Left cardiac atrium (tissue), 4 donors: Measurements from ENCODE around the gene AHNAK2. TPM values are rescaled to one million over a fixed set of nuclear protein-coding genes. Genes with fewer than 3 reads are reported as not detected.
A peak's percentile ranks its signal among the peaks of the same experiment; 100 is the strongest.

Experiments
- ATAC-seq, 2 donors: fragments of 200-7000 bp; cut with Tn5 transposase; one replicate each; pipeline ENCODE4 v1.9.1; 2020; ENCODE audit warnings: mild to moderate bottlenecking in 2 of 2, moderate library complexity in 2 of 2
- DNase-seq: peaks from one replicate; pipeline ENCODE4 v3.0.0-alpha.2; 2020
- intact Hi-C, 2 donors: fragments of 100-400 bp; cut with DNase I; formaldehyde crosslinking; loops; one replicate each; pipeline versions ENCODE4 v1.14.1 to v1.15.1; 2022 to 2023
- total RNA-seq, 2 donors: library from RNA; stranded (reverse); fragmentation: NEBNext Ultra II Directional; extraction: Animal tissue kit (Norgen Biotek cat#: 25700); gene quantifications; one replicate each; pipeline ENCODE4 v1.2.1, GENCODE V29; 2021
- donor health status: DM: no; HTN: yes; CAD: no.
- donor health status: DM: no; HTN: yes; CAD: no; lungs with severe emphysema.
- donor health status: DM: yes; HTN: yes; CAD: no.
- donor health status: Dilated cardiomyopathy.

AHNAK2 gene
- total RNA-seq, 2 donors from 2014 or later = 7.1 to 9.7 TPM

DNA sequence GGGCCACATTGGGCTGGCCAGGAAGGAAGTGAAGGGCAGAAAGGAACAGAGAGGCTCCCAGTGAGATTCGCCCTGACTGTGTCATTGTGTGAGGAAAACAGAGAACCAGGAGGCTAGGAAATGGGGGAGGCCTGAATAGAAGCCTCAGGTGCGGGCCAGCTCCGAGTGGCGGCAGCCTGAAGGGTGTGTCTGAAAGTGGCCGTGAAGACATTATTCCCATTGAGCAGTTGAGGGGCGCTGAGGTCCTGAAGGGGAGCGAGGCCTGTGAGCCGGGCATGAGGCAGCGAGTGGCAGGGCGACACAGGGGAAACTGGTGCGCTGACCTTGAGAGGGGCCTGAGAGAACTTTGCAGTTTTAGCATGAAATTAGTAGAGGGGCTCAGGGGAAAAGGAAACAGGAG, 14.3 kb upstream of the AHNAK2 start:
- no peak for ATAC-seq
- no peak for DNase-seq
- intact Hi-C loops = no loop called here

DNA sequence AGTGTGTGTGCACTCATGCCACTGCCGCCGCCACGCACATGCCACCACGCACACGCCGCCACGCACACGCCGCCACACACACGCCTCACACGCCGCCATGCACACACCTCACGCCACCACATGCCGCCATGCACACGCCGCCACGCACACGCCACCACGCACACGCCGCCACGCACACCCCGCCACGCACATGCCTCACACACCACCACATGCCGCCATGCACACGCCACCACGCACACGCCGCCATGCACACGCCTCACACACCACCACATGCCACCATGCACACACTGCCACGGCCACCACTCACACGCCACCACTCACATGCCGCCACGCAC, 13.7 kb upstream of the AHNAK2 start:
- intact Hi-C loops = no loop called here
- DNase-seq (no peak), ATAC-seq (no peak)

DNA sequence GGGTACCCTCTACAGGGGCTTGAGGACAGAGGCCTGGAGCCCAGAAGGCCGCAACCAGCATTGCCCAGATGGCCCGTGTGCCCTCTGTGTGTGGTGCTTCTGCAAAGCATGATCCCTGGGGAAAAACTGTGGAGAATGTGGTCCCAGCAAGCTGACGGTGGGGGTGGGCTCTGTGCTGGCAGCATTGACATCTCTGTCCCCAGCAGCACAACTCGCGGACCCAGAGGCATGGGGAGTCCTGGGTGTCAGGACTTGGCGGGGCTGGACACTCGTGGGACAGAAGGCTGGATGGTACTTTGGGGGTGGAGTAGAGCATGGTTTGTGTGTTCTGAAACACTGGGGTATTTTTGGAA, 11.8 kb upstream of the AHNAK2 start:
- ATAC-seq (no peak), DNase-seq (no peak)

DNA sequence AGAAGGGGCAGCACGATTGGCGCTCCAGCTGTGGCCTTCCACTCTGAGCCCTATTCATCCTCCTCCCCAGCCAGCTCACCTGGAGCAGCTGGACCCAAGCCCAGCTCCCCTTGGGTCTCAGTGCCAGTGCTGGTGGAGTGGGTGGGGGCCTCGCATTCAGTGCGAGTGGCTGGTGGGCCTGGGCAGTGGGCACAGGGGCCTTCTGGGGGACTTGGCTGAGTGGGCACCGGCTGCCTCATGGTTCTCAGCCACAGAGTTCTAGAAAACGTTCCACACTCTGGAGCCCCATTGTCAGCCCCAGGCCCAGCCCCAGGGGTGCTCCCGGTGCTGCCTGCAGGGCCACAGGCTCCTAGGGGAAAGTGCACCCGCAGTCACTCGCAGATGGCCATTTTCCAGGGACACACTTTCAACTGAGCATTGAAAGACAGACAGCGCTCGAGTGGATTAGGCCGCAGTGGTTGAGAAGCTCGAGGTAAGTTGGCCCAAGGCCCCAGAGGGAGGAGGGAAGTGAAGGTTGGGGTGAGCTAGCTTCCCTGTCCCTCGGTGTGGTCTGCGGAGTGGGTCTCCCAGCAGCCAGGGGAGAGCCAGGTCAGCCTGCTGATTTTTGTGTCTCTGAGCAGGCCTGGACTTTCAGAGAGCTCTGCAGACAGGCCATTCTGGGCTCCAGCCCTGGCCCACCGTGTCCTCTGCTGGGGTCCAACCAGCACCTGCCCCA, 11.2 kb upstream of the AHNAK2 start:
- ATAC-seq (no peak), DNase-seq (no peak)
- intact Hi-C loops = no loop called here

More for the DNA sequence above, 11.8 kb upstream of the AHNAK2 start:
- intact Hi-C loops = no loop called here

DNA sequence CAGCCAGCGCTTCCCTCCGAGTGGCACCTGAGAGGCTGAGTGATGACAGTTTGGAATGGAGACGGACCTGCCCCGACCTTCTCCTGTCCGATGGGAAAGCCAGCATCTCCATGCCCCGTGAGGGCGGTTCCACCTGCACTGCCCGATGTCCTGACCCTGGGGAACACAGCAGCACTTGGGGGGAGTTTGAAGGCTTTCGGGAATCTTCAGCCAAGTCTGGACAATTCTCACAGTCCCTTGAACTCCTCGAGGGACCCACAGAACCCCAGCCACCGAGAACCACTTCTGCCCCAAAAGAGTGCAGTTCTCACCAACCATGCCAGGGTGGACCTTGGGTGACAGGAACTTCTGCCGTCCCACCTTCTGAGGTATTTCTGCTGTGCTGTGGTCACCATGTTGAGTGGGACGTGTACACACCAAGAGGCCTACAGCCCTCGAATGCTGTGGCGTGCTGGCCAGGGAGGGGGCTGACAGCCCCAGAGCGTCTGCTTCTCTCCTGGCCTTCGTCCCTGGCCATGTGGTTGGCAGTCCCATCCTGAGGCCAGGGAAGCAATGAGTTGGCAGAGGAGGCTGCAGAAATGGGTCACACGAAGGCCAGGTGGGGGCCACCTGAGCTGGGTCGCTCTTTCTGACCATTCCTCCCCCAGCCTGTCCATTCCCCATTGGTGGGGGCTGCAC, 8.5 kb upstream of the AHNAK2 start:
- intact Hi-C loops = no loop called here
- DNase-seq = no peak
- no peak for ATAC-seq

DNA sequence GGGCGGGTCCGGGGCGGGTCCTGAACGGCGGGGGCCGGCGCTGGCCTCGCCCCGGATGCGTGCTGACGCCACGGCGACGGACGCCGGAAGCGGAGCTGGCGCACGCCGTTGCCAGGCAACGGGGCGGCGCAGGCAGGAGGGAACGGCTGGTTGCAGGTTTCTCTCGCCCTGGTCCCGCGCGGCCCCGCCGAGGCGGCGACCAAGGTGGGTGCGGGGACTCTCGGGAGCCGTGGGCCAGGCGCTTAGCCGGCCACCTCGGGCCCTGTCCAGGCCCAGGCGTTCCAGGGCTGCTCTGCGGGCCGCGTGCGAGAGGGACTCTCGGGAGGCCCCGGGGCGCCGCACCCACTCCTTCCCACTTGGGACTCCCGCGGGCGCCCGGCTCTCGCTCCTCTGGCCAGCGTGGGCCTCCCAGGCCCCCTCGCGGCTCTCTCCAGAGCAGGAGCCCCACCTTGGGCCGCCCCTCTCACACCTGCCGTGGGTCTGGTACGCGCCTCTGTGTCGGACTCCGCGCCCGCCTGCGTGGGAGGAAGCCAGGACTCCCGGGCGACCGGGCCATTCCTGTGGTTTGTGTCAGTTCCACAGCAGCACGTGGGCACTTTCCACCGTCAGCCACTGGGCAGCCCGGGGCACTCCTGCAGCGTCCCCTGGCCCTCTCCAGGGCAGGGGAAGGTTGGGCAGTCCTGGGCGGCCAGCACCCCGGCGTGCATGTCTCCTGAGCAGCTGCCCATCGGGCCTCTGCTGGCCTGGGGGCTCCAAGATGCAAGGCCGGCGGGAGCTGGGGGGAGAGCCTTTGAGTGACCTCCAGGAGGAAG, 7.7 kb upstream of the AHNAK2 start, which contains the start of gene CLBA1:
CLBA1 (plus strand) TSS at position 114 of the 812 bp plus-strand sequence; CDS start at position 758, 644 bp downstream.
- peak; percentile 93 for DNase-seq
- peak; percentile 97 for ATAC-seq
- intact Hi-C loops = no loop called here

DNA sequence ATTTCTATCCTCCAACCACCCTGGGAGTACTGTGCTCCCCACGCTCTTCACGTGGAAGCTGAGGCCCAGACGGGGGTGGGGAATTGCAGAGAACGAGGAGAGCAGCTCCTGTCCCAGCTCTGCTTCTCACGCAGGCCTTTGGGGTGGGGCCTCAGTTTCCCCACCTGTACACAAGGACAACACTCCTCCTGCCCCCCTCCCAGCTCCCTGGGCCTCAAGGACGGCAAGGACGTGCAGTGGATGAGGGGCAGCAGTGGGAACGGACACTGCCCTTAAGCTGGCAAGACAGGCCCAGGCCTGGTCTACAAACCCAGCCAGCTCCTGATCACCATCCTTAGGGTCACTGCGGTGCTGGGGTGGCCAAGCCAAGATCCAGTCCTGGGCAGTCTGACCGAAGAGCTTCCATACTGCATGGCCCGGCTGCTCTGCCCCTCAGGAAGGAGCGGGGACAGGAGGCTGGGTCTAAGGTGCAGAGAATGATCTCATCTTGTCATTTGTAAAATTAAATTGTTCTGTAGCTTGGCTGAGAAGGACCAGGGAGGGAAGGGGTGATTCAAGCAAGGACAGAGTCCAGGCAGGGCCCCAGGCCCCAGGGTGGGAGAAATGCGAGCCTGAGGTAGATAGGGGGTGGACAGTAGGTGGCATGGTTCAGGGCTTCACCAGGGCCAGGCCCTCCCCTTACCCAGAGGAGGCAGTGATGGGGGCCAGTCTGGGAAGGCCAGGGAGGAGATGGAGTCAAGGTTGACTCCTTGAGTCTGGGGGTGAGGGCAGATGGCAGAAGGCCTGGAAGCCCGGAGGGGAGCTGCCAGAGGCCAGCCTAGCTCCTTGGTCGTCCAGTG, 6.1 kb upstream of the AHNAK2 start:
- no peak for ATAC-seq
- peak; percentile 16 for DNase-seq
- intact Hi-C loops = loop anchor here in 1 of 2 donors (5.0 kb wide), 1 partner anchor 38 kb away; the partner anchor contains the start of gene CDCA4

DNA sequence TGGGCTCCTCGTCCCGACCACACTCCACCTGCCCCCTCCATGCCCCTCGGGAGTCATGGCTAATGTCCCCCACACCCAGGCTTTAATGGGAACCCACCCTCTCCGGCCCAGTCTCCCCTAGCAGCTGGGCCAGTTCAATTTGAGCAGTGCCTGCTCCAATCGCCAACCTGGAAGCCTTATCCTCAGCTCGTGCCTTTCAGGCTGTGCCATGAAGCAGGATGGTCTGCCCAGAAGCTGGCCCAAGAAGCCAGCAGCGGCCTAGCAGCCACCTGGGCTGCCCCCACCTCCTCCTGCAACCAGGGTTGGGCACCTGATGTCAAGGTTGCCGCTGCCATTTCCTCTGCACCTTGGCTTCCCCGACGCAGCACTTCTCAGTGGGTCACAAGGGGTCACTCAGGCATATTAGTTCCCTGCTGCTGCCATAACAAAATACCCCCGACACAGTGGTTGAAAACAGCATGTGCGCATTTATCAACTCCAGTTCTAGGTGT, 5.1 kb upstream of the AHNAK2 start:
- intact Hi-C loops = loop anchor here in 1 of 2 donors (5.0 kb wide), 1 partner anchor 39 kb away; the partner anchor contains the start of gene CDCA4
- DNase-seq (peak; percentile 9), ATAC-seq (no peak)

DNA sequence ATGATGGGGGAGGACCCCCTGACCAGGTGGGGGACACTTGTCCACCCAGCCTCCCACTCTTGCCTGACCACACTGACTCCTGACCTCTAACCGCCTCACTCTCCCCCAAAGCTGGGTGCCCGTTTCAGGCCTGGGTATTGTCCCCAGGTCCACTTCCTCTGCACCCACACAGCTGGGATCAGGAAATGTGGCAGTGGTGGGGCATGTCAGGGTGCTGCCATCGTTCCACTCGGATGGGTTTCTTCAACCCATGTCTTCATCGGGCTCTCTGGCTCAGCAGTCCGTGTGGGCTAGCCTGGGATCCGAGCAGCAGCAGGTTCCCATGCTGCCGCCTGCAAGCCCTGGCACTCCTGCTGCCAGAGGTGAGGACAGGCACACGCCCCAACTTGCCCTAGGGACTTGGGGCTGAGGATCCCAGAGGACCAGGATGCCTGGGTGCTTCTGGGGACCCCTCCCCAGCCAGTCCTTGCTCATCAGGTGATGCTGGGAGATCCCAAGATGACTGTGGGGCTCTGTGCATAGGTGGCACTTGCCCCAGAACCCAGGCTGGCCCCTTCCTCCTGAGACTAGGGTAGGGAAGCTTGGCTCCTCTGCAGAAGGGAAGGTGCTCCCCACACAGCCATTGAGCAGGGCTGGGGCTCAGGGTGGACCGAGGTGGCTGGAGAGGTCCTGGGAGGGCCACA, 4.5 kb upstream of the AHNAK2 start:
- ATAC-seq = no peak
- intact Hi-C loops = loop anchor here in 1 of 2 donors (5.0 kb wide), 1 partner anchor 40 kb away; the partner anchor contains the start of gene CDCA4
- DNase-seq = peak; percentile 12

DNA sequence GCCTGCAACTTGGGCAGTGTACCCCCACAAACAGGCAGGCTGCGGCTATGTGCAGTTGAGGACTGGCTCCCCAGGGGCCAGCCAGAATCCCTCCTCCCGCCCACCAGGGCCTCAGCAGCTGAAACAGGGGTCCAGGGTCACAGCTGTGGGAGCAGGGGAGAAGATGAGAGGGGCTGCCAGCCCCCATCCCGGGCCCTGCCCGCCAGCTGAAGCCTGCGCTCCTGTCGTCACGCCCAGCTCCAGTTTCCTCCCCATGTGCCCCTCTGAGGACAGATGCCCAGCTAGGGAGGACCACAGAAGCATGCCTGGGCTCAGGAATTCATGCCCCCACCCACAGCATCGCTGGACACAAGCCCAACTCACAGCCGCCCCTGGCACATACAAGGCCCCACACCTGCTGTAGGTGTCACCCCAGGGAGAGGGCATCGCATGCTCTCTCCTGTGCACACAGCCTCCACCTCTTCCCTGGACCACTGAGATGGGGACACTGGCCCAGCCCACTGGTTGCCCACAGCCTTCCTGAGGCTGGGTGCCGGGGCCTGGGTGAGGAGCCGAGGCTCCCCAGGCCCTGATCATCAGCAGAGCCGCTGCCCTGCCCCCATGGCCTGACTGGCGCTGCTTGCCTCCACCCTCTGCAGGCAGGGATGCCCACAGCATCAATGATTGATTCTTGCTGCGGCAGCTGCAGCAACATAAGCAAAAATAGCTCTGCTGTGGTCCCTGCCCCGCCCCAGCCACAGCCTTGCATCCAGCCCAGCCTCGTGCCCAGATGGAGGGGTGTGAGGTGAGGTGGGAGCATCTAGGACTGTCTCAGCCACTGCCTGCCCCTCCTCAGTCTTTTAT, 3.7 kb upstream of the AHNAK2 start:
- intact Hi-C loops = loop anchor here in 1 of 2 donors (5.0 kb wide), 1 partner anchor 40 kb away; the partner anchor contains the start of gene CDCA4
- ATAC-seq = no peak
- DNase-seq = peak; percentile 13

DNA sequence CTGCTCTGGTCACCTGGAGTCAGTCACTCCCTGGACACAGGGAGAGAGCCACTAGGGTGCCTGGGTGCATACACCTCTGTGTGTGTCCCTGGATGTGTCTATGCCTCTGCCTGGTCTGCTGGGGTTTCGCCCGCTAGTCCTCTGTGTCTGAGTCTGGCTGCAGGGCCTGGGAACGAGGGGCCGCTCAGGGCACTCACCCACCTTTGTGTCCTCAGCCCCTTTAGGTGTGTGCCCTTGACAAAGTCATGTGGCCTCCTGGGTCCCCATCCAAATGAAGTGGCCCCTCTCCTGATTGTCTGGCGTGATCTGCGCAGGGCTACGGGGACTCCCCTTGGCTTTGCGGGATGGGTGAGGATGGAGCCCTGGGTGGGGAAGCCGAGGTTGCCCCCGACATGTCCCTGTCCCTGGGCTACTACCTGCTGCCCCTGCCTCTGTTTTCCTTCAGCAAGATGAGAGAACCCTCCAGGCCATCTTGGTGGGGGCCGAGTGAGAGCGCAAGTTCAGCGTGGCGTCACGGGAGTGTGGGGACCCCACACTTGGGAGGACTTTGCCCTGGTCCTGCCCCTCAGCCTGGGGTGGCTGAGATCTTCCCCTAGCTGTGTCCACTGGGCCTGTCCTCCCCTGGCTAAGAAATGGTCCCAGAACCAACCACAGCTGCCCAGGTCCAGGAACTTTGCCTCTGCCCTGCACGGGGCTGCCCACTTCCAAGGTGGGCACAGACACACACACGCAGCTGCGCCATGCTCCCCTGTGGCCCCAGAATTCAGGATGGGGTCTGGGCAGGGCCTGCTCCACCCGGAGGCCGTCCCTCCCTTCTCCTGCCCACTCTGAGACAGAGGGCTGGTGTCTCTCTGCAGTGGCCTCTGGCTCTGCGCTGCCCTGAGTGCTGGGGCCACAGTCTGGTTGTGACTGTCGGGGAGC, 2.7 kb upstream of the AHNAK2 start:
- intact Hi-C loops = loop anchor here in 1 of 2 donors (5.0 kb wide), 1 partner anchor 41 kb away; the partner anchor contains the start of gene CDCA4

DNA sequence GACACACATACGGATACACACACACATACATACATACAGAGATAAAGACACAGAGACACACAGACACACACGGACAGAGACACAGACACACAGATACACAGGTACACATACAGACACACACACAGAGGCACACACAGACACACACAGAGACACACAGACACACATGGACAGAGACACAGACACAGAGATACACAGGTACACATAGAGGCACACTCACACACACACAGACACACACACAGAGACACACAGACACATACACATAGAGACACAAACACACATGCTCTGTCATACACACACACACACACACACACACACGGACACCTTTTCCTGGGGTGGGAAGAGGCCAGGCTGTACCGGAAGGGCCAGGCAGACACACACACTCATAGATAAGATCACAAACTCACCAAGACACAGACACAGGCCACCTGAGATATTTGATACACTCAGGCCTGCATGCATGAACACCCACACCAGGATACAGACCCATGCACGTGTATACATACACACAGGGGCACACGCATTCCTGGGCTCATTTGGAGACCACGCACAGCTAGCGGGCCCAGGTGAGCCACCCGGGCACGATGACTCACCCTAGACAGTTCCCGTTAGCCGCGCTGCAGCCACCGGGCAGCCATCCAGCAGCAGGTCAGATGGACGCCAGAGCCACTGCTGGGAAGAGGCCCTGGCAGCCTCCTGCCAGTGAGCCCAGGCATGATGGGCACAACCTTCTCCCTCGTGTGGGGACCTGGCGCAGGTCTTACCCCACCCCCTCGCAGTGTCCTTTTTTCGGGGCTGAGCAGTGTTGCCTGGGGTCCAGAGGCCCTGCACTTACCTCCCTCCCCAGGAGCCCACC, 1.8 kb upstream of the AHNAK2 start:
- peak in 1 of 2 donors; percentile 29 for ATAC-seq
- DNase-seq = peak; percentile 72
- intact Hi-C loops = loop anchor here (5.0 to 10.0 kb wide), 3 partner anchors 42 to 305 kb away; partner anchors contain the start of gene CDCA4 (in 1 of the 2)

More for the DNA sequence above, 2.7 kb upstream of the AHNAK2 start:
- DNase-seq (peak; percentile 18), ATAC-seq (no peak)

DNA sequence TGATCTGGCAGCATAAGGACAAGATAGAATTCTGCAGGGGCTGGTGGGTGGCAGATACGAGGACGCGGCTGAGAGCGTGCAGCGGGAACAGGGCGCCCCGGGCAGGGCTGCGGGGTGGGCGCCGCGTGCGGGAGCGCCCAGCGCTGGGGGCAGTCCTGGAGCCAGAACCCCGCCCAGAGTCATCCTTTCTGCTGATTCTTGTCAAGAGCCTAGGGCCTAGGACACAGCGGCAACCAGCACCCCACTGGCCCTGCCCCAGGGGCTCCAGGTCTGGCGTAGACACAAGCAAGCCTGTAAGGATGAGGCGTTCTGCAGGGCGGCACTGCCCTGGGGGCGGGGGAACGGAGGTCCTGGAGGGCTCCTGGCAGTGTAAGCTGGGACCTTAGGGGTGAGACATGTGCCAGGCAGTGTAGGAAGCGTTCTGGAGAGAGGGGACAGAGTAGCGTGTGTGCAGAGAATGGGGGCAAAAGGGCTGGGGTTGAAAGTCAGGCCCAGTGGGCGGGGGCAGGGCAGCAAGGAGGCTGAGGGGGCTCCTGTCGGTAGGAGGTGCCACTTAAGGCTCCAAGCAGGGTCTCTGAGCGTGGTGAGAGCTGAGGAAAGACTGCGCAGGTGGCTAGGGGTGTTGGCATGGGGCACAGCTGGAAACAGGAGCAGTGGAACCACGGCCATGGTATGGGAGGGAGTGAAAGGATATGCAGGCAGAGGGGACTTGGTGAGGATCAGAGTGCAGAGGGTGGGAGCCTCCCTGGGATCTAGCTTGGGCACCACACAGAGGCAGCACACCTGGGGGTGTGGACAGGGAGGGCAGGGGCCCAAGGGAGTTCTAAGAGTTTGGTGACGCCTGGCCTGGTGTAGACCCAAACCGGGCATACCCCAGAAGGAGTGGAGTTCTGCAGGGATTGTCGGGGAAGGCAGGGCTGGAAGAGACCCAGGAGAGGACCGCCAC, 845 bp upstream of the AHNAK2 start:
- DNase-seq (peak; percentile 27), ATAC-seq (no peak)
- intact Hi-C loops = loop anchor here (10.0 kb wide), 2 partner anchors 66 to 306 kb away; no protein-coding TSS in a partner anchor
